Activated T-cell treated with anti-CD3 and anti-CD28 coated beads, Interleukin-2, amount 50 U/mL, for 72 hours (primary cell): ENCODE data around the gene PDZD2. TPM values are rescaled to one million over a fixed set of nuclear protein-coding genes. Genes with fewer than 3 reads are reported as not detected.
A peak's percentile ranks its signal among the peaks of the same experiment; 100 is the strongest.

Source experiments
- ATAC-seq, 2 donors: fragments of 150-1000 bp; cut with Tn5 transposase; replicated peaks in 1 of 2; 2 replicates each; pipeline ENCODE4 v1.10.0; 2021; ENCODE audit warnings: moderate library complexity in 2 of 2, mild to moderate bottlenecking in 1 of 2
- DNase-seq, 2 donors: peaks; one replicate each; pipeline ENCODE4 v3.0.0; 2021 to 2022; ENCODE audit warnings: mixed read lengths in 1 of 2
- H3K27ac Mint-ChIP-seq: one replicate; pipeline ENCODE4 v1.8.0; 2022; ENCODE audit warnings: mild to moderate bottlenecking, moderate library complexity, mixed read lengths
- H3K27me3 Mint-ChIP-seq: one replicate; pipeline ENCODE4 v1.8.0; 2022; ENCODE audit warnings: low read depth, mixed read lengths
- H3K36me3 Mint-ChIP-seq, 2 donors: one replicate each; pipeline ENCODE4 v1.8.0; 2022; ENCODE audit warnings: mixed read lengths in 2 of 2, mild to moderate bottlenecking in 1 of 2; ENCODE audit not compliant: insufficient read depth in 2 of 2
- H3K4me1 Mint-ChIP-seq: one replicate; pipeline ENCODE4 v1.8.0; 2022; ENCODE audit warnings: low read depth, mixed read lengths
- H3K4me3 Mint-ChIP-seq, 2 donors: one replicate each; pipeline ENCODE4 v1.8.0; 2022; ENCODE audit warnings: mild to moderate bottlenecking in 2 of 2, mixed read lengths in 2 of 2, moderate library complexity in 2 of 2
- H3K9me3 Mint-ChIP-seq, 2 donors: one replicate each; pipeline ENCODE4 v1.8.0; 2022; ENCODE audit warnings: mixed read lengths in 2 of 2
- total RNA-seq, 2 donors: library from RNA; stranded (reverse); gene quantifications; one replicate each; pipeline ENCODE4 v1.2.3, GENCODE V29; 2022

The PDZD2 gene
- total RNA-seq, 2 donors from 2014 or later: 0.02 TPM; not detected in 1

GRCh38 chr5:32150366-32150765, 511.4 kb downstream of the PDZD2 start:
- Mint-ChIP-seq H3K4me3 (no peak overlapping the region), H3K27me3 (no peaks in the 10 kb centered on the region), H3K4me1 (peaks cover 50% of the 10 kb centered on the region), H3K27ac (no peak overlapping the region), H3K36me3 (peaks cover 4 to 21% of the 10 kb centered on the region in 2 donors), H3K9me3 (no peaks in the 10 kb centered on the region)
- DNase-seq (no peak), ATAC-seq (no peak)

DNA sequence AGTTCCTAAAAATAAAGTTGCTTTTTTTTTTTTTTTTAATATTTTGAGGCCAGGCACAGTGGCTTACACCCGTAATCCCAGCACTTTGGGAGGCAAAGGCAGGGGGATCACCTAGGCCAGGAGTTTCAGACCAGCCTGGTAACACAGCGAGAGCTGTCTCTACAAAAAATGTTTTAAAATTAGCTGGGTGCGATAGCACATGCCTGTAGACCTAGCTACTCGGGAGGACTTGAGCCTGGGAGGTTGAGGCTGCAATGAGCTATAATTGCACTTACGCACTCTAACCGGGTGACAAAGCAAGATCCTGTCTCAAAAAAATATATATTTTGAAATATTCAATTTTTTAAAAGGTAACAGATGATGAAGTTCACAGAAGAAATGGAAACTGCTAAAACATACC, 512.3 kb downstream of the PDZD2 start:
- peaks cover 49% of the 10 kb centered on the region for H3K4me1 Mint-ChIP-seq
- no peaks in the 10 kb centered on the region for H3K9me3 Mint-ChIP-seq
- peaks cover 4 to 22% of the 10 kb centered on the region in 2 donors for H3K36me3 Mint-ChIP-seq
- no peaks in the 10 kb centered on the region for H3K27me3 Mint-ChIP-seq
- H3K4me3 Mint-ChIP-seq: no peak overlapping the region
- DNase-seq (no peak), ATAC-seq (no peak)
- no peak overlapping the region for H3K27ac Mint-ChIP-seq

DNA sequence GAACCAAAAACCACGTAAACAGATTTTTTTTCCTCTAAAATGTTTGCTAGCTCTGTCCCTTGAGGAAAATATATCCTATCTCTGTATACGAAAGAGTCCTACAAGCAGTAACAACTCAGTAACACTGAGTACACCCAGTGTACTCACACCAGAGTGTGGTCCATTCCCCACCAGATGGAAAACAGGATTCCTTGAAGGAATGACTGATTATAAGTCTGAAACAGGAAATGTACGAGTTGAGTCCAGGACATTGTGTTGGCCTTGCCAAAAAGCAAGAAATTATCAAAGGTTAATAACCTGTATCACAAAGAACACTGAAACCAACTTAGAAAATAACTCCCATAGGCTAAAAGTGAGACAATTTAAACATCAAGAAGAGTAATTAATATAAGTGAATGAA, 514.8 kb downstream of the PDZD2 start:
- ATAC-seq: no peak
- Mint-ChIP-seq H3K27me3 (no peaks in the 10 kb centered on the region), H3K36me3 (peaks cover 4 to 21% of the 10 kb centered on the region in 2 donors), H3K27ac (peak overlapping the region; percentile 76), H3K4me1 (peaks cover 35% of the 10 kb centered on the region), H3K4me3 (peak overlapping the region in 1 of 2 donors; percentile 28), H3K9me3 (no peaks in the 10 kb centered on the region)
- DNase-seq: no peak

- peaks cover 4 to 12% of the 10 kb centered on the region in 2 donors for H3K36me3 Mint-ChIP-seq
- no peaks in the 10 kb centered on the region for H3K27me3 Mint-ChIP-seq
- H3K4me3 Mint-ChIP-seq: no peak overlapping the region
- H3K27ac Mint-ChIP-seq: no peak overlapping the region
- DNase-seq (no peak), ATAC-seq (no peak)
- no peaks in the 10 kb centered on the region for H3K9me3 Mint-ChIP-seq
- peaks cover 29% of the 10 kb centered on the region for H3K4me1 Mint-ChIP-seq
These were observed 516.3 kb downstream of the PDZD2 start for GRCh38 chr5:32155211-32155610.

GRCh38 chr5:32156635-32157034, 517.7 kb downstream of the PDZD2 start:
- peaks cover 26% of the 10 kb centered on the region for H3K4me1 Mint-ChIP-seq
- H3K9me3 Mint-ChIP-seq: no peaks in the 10 kb centered on the region
- H3K36me3 Mint-ChIP-seq: peaks cover 4 to 13% of the 10 kb centered on the region in 2 donors
- H3K27me3 Mint-ChIP-seq: no peaks in the 10 kb centered on the region
- ATAC-seq (no peak), DNase-seq (no peak)
- no peak overlapping the region for H3K4me3 Mint-ChIP-seq
- no peak overlapping the region for H3K27ac Mint-ChIP-seq

DNA sequence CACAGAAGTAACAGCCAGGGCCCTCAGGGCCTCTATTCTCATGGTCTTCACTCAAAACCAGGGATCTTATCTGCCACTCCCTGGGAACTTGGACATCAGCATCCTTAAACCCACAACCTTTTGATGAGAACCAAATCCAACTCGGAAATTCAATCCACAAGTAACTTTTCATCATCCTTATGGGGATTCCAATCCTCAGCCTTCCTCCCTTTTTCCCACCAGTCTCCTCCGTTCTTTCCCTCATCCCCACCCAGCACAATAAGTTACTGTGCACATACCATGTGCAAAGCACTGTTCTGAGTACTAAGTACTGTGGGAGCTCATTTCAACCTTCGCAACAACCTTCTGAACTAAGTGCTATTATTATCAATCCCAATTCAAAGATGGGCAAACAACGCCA, 518.1 kb downstream of the PDZD2 start:
- H3K4me1 Mint-ChIP-seq: peaks cover 22% of the 10 kb centered on the region
- no peak for ATAC-seq
- no peak for DNase-seq
- H3K27me3 Mint-ChIP-seq: no peaks in the 10 kb centered on the region
- H3K36me3 Mint-ChIP-seq: peaks cover 2 to 12% of the 10 kb centered on the region in 2 donors
- H3K4me3 Mint-ChIP-seq: no peak overlapping the region
- H3K9me3 Mint-ChIP-seq: no peaks in the 10 kb centered on the region
- no peak overlapping the region for H3K27ac Mint-ChIP-seq

- Mint-ChIP-seq H3K36me3 (peaks cover 2 to 11% of the 10 kb centered on the region in 2 donors), H3K27ac (no peak overlapping the region), H3K4me1 (peaks cover 22% of the 10 kb centered on the region), H3K27me3 (no peaks in the 10 kb centered on the region), H3K4me3 (no peak overlapping the region), H3K9me3 (no peaks in the 10 kb centered on the region)
- no peak for DNase-seq
- no peak for ATAC-seq
These were observed 519.7 kb downstream of the PDZD2 start for GRCh38 chr5:32158679-32158975.

- H3K36me3 Mint-ChIP-seq: peaks cover 1 to 10% of the 10 kb centered on the region in 2 donors
- no peaks in the 10 kb centered on the region for H3K9me3 Mint-ChIP-seq
- peak overlapping the region in 1 of 2 donors; percentile 18 for H3K4me3 Mint-ChIP-seq
- DNase-seq: no peak
- no peaks in the 10 kb centered on the region for H3K27me3 Mint-ChIP-seq
- no peak overlapping the region for H3K27ac Mint-ChIP-seq
- ATAC-seq: peak in 1 of 2 donors; percentile 43
- peaks cover 21% of the 10 kb centered on the region for H3K4me1 Mint-ChIP-seq
These were observed 520.6 kb downstream of the PDZD2 start for GRCh38 chr5:32159328-32160072.

- H3K36me3 Mint-ChIP-seq: peaks cover 0 to 10% of the 10 kb centered on the region in 2 donors
- ATAC-seq (no peak), DNase-seq (no peak)
- H3K4me1 Mint-ChIP-seq: peaks cover 23% of the 10 kb centered on the region
- no peaks in the 10 kb centered on the region for H3K27me3 Mint-ChIP-seq
- H3K27ac Mint-ChIP-seq: no peak overlapping the region
- no peak overlapping the region for H3K4me3 Mint-ChIP-seq
- H3K9me3 Mint-ChIP-seq: no peaks in the 10 kb centered on the region
These were observed 521.3 kb downstream of the PDZD2 start for GRCh38 chr5:32160228-32160627.

Other genes with a start within 250 kb of the PDZD2 start
- gene DROSHA, start 107.0 kb upstream of the PDZD2 start, total RNA-seq: 10 to 100 TPM; 74.5 to 88.3 TPM
- gene C5orf22, start 106.8 kb upstream of the PDZD2 start, total RNA-seq: 10 to 100 TPM; 31.3 to 35.0 TPM